ENCODE data around the gene MS4A6E.
A peak's percentile ranks its signal among the peaks of the same experiment; 100 is the strongest.
"Not testable (repeated sequence)": the region's sequence is repeated elsewhere in the genome, so short reads cannot be mapped to it uniquely, and the experiment has no call there.

Gene MS4A6E

GRCh38 chr11:60336767-60337391 lies 9.8 kb downstream of the MS4A6E start:
- no peak for DNase-seq (ENCODE audit: low spot score)

DNA sequence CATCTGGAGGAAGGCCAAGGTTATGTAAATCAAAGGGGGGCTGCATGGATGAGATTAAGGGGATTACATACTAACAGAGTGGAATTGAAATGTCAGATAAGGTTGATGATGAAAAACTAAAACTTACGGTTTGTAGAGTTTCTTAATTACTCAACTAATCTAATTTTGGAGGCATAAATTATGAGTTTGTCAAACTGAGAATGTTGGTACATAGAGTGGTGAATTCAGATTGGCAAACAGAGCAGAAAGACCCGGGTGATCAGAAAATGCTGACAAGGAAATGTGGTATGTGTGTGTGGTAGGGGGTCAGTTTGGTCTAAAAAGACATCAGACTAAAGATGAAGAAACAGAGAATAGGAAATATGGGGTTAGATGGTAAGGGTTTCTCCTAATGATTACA lies 11.0 kb downstream of the MS4A6E start:
- DNase-seq (ENCODE audit: low spot score) = no peak

GRCh38 chr11:60339356-60339755 lies 12.3 kb downstream of the MS4A6E start:
- no peak for DNase-seq (ENCODE audit: low spot score)

DNA sequence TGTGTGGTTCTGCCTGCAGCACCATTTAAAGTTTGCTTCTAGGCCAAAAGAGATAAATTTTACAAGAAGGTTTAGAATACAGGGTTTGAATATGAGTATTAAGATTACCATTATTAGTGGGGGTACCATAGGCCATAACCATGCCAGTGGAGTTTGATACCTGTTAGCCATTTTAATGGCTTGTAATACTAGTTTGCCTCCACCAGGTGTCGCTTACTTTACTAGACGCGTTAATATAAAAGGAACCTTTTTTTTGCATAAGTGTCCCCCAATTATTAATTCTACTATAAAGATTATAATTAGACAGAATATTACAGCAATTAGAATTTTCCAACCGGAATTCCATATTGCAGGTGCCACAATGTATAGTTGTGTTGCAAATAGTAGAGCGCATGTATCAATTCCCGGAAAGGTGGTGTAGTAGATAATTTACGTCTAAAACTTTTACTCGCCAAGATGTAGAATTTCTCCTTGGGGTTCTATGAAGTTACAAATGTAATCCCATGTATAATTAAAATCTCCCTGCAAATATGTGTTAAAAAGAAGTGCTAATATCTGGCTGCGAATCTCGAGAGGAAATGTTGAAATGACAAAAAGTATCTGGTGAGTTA lies 16.1 kb downstream of the MS4A6E start:
- DNase-seq (ENCODE audit: low spot score) = no peak

DNA sequence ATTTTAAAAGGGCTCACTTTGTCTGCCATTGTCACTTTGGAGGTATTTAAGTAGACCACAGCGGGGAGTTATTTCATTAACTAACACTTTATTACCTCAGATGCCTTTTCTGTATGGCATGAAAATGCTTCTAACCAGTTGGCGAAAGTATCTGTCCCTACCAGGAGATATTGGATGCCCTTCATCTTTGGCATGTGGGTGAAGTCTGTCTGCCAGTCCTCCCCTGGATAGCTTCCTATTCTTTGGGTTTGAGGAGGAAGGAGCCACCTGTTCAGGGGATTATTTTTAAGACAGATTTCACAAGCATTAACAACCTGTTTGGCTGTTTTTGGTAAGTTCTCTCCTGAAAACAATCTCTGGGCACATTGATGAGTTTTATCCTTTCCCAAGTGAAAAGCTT lies 17.1 kb downstream of the MS4A6E start:
- no peak for DNase-seq (ENCODE audit: low spot score)

GRCh38 chr11:60345489-60345888 lies 18.4 kb downstream of the MS4A6E start:
- no peak for DNase-seq (ENCODE audit: low spot score)

- no peak for DNase-seq (ENCODE audit: low spot score)
Observed at GRCh38 chr11:60347084-60347797, 20.2 kb downstream of the MS4A6E start.

DNA sequence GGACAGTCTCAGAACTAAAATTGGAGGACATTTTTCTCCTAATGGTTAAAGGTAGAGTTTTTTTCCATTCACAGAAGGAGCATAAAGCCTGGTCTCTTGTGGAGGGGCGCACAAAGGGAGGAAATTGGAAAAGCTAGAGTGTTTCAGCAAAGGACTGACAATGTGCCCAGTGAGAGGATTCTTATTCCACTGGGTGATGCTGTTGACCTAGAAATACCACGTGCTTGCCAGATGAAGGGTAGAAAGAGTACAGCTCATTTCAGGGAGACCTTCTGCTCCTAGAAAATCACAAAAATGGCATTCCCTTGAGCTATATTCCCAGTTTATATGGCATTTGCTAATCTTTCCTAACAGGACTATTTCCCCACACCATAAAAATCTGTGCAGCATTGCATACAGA lies 21.1 kb downstream of the MS4A6E start:
- no peak for DNase-seq (ENCODE audit: low spot score)

DNA sequence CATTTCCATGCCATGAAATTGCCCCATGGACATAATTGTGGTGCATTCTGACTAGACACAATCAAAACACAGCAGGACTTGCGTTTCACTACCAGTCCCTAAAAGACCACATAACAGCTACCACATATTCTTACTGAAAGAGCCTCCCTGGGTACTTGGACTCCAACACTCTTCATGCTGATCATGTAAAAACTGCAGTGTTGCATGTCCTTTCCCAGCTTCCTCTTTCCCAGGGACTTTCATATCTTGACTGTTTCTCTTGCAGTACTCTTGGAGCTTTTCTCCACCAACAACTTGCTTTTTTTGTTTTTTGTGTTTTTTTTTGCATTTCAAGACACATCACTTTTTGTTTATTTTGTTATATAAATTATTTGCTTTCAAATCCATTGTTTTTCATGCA lies 22.9 kb downstream of the MS4A6E start:
- no peak for DNase-seq (ENCODE audit: low spot score)

DNA sequence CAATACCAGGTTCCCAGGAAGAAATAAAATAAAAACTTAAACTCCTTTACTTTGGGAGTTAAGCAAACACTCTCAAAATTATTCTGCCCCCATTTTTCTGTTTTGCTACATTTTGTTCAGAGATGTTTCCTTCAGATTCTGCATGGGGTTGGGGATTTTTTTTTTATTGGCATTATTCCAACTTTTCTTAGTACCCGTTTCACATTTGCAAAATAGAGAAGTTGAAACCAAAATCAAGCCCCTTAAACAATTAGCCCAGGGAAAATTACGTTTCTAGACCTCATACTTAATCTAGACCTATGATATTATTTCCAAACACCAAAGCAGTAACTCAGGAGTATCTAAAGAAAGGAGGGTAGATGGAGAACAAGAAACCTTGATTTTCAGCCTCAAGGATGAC lies 30.7 kb downstream of the MS4A6E start:
- DNase-seq (ENCODE audit: low spot score) = no peak

- no peak for DNase-seq (ENCODE audit: low spot score)
Observed at GRCh38 chr11:60360621-60361020, 33.6 kb downstream of the MS4A6E start.

DNA sequence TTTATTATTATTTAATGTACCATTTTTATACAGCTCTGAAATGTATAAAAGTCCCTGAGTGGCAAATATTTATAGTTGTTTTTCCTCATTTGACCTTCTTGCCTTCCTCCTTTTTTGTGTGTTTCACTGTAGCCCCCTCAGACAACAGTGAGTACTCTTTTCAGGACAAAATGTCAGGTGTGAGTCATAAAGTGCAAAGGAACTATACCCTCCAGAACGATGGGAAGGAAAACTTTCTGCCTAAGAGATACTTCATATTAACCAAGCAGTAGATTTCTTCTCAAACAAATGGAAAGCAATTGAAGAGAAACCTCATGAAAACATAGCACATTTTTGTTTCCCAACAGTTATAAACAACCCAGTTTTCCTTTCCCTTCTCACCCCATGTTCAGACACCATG lies 35.2 kb downstream of the MS4A6E start:
- no peak for DNase-seq (ENCODE audit: low spot score)

DNA sequence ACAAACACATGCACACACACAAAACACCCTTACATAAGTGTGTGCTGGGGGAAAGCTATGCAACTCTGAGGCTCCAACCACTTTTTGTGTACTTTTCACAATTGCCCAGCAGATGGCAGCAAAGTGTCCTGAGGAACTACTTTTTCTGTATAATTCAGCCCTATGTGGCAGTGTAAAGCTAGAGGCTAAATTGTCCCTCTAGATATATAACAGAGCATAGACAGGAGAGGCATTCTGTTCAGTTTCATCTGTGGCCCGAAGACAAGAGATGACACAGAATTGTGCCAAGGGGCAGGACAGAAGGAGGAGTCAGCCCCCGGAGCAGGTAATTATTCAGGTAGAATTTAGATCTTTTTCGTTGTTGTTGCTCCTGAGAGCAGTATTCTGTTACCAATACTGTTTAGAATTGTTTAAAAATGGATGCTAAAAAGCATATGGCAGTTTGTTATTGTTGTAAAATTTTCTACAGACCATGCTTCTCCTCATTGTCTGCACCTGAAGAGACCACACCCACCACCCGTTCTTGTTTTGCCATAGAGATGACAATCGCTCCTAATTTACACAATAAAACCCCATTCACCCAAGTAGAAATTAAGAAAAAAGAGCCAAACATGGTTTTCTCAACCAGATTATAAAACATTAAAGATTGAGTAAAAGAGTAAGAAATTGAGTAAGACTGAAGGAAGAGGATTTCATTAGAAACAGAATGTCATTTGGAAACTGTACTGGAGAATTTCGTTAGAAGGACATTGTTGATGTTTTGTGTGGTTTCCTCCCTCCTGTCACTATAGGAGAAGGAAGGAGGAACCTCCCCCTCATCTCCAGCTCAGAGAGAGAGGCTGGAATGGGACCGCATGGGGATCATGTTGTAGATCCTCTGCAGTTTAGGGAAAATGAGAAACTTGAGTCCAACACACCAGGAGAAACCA lies 36.8 kb downstream of the MS4A6E start:
- peak; percentile 50 for DNase-seq (ENCODE audit: low spot score)

DNA sequence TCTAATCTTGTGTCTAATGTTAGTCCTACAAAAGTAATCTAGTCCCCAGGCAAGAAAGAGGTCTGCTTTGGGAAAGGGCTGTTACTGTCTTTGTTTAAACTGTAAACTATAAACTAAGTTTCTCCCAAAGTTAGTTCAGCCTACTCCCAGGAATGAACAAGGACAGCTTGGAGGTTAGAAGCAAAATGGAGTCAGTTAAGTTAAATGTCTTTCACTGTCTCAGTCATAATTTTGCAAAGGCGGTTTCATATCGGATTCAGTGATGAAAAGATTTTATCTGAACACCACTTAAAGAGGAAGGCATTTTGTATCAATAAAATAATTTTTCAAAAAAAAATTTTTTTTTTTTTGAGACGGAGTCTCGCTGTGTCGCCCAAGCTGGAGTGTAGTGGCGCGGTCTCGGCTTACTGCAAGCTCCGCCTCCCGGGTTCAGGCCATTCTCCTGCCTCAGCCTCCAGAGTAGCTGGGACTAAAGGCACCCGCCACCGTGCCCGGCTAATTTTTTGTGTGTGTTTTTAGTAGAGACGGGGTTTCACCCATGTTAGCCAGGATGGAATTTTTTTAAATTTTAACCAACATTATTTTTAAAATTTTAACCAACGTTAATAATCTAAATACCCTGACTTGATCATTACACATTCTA lies 39.3 kb downstream of the MS4A6E start:
- not testable (repeated sequence) for DNase-seq (ENCODE audit: low spot score)

GRCh38 chr11:60367009-60367408 lies 40.0 kb downstream of the MS4A6E start:
- DNase-seq (ENCODE audit: low spot score) = no peak

DNA sequence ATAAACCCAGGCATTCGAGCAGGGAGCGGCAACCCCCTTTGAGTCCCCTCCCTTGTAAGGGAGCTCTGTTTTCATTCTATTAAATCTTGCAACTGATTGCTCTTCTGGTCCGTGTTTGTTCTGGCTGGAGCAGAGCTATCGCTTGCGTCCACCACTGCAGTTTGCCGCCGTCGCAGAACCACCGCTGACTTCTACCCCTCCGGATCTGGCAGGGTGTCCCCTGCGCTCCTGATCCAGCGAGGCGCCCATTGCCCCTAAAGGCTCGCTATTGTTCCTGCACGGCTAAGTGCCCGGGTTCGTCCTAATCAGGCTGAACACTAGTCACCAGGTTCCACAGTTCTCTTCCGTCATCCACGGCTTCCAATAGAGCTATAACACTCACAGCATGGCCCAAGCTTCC lies 40.8 kb downstream of the MS4A6E start:
- DNase-seq (ENCODE audit: low spot score) = no peak

GRCh38 chr11:60370252-60370810 lies 43.3 kb downstream of the MS4A6E start:
- DNase-seq (ENCODE audit: low spot score) = no peak

- DNase-seq (ENCODE audit: low spot score) = no peak
Observed at GRCh38 chr11:60370811-60371298, 43.8 kb downstream of the MS4A6E start.

DNA sequence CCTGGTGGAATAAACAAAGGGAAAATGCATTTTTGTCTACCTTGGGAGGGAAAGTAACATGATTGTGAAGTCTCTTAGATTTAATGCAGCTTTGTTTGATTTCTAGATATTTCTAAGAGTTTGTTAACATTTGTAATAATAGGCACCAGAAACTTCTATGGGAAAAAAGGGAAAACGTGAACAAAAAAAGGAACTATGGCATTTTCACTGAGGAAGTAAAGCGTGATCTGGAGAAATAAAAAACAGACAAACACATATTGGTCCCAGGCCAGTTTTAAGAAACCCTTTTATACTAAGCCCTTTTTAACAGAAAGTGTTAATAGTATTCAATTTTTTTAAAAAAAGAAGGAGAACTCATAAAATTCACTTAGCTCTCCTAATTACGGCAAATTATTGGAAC lies 44.3 kb downstream of the MS4A6E start:
- DNase-seq (ENCODE audit: low spot score) = no peak

DNA sequence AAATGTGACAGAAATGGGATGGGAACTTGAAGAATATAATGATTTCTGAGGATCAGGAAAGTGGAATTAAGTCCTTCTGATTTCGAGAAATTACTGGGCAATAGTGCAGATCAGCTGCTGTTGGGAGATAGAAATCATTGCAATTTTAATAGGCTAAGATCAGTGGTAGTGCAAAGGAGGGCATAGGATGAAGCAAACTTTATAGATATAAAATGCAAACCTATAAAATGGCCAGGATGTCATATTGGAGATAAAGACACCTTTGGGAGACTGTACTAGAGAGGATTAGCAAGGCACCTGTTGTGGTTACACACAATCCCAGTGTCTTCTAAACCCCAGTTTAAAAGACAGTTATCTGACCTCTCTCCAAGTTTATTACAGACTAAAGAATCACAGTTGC lies 44.8 kb downstream of the MS4A6E start:
- no peak for DNase-seq (ENCODE audit: low spot score)

GRCh38 chr11:60372767-60373166 lies 45.7 kb downstream of the MS4A6E start:
- no peak for DNase-seq (ENCODE audit: low spot score)
